ENCODE data around the gene TTC19. TPM values are rescaled to one million over a fixed set of nuclear protein-coding genes. Genes with fewer than 3 reads are reported as not detected.
A peak's percentile ranks its signal among the peaks of the same experiment; 100 is the strongest.

Gene TTC19
- polyA plus RNA-seq, 1 donor (not counting 4 experiments of a cell fraction or from before 2014, with no cell fraction given): 14.3 TPM

GRCh38 chr17:15954222-15954621, 45.4 kb upstream of the TTC19 start:
- peak; percentile 98 for DNase-seq (ENCODE audit: low read depth, low spot score)
- no peaks in the 10 kb centered on the region for H3K9me3 ChIP-seq (ENCODE audit: control insufficient read depth, low read depth, low read length)
- FAIRE-seq: peak; percentile 91
- no peaks in the 10 kb centered on the region for H4K20me1 ChIP-seq (ENCODE audit: control insufficient read depth, extremely low read depth, insufficient read depth, low read length)
- dilution Hi-C loops (cut with MboI; ENCODE audit: extremely low pct_ligation_motif_present, low sequenced_read_pairs): no loop called here
- peaks cover 2 to 30% of the 10 kb centered on the region in 2 experiments for H3K36me3 ChIP-seq (ENCODE audit: control insufficient read depth in 2 of 2, extremely low read depth in 1 of 2, insufficient read depth in 2 of 2, low read length in 2 of 2)
- H3K27me3 ChIP-seq (ENCODE audit: control insufficient read depth, extremely low read depth, insufficient read depth, low read length): no peaks in the 10 kb centered on the region
- peaks cover 77% of the 10 kb centered on the region for H3K79me2 ChIP-seq (ENCODE audit: control insufficient read depth, insufficient read depth, low read length)
- no peaks in the 10 kb centered on the region for H3K9me1 ChIP-seq (ENCODE audit: control insufficient read depth, extremely low read depth, insufficient read depth, low read length)
- H3K27ac ChIP-seq (ENCODE audit: control insufficient read depth, insufficient read depth, low read length): peak overlapping the region; percentile 29
- peaks cover 65% of the 10 kb centered on the region for H3K4me1 ChIP-seq (ENCODE audit: control insufficient read depth, extremely low read depth, insufficient read depth, low read length)
- no peak overlapping the region for H3K9ac ChIP-seq (ENCODE audit: control insufficient read depth, extremely low read depth, insufficient read depth, low read length)
- no peak overlapping the region for H3K4me3 ChIP-seq (ENCODE audit: control insufficient read depth in 2 of 3, extremely low read depth in 1 of 3, insufficient read depth in 2 of 3, low read depth in 1 of 3, low read length in 3 of 3)
- H3K4me2 ChIP-seq (ENCODE audit: control insufficient read depth, extremely low read depth, insufficient read depth, low read depth, low read length): peak overlapping the region; percentile 38
- H2AFZ ChIP-seq (ENCODE audit: control insufficient read depth, low read length): no peak overlapping the region
- TF ChIP-seq EZH2 (IDR thresholded peaks at IDR 0.05; ENCODE audit: low read length): no peak
- peak in 1 of 3 experiments; percentile 20 for TF ChIP-seq CTCF (optimal IDR thresholded peaks at IDR 0.05 in 1 of 3, IDR thresholded peaks at IDR 0.05 in 1 of 3, conservative IDR thresholded peaks at IDR 0.05 in 1 of 3; ENCODE audit: extremely low read depth in 1 of 3, insufficient read depth in 2 of 3, low read length in 3 of 3)

- Histone ChIP-seq H3K9me1 (ENCODE audit: control insufficient read depth, extremely low read depth, insufficient read depth, low read length) (no peaks in the 10 kb centered on the region), H3K79me2 (ENCODE audit: control insufficient read depth, insufficient read depth, low read length) (peaks cover 66% of the 10 kb centered on the region), H2AFZ (ENCODE audit: control insufficient read depth, low read length) (no peak overlapping the region), H3K9me3 (ENCODE audit: control insufficient read depth, low read depth, low read length) (no peaks in the 10 kb centered on the region), H4K20me1 (ENCODE audit: control insufficient read depth, extremely low read depth, insufficient read depth, low read length) (no peaks in the 10 kb centered on the region), H3K36me3 (ENCODE audit: control insufficient read depth in 2 of 2, extremely low read depth in 1 of 2, insufficient read depth in 2 of 2, low read length in 2 of 2) (peaks cover under 1 to 18% of the 10 kb centered on the region in 2 experiments), H3K27me3 (ENCODE audit: control insufficient read depth, extremely low read depth, insufficient read depth, low read length) (no peaks in the 10 kb centered on the region), H3K9ac (ENCODE audit: control insufficient read depth, extremely low read depth, insufficient read depth, low read length) (no peak overlapping the region), H3K27ac (ENCODE audit: control insufficient read depth, insufficient read depth, low read length) (peak overlapping the region; percentile 67), H3K4me1 (ENCODE audit: control insufficient read depth, extremely low read depth, insufficient read depth, low read length) (peaks cover 73% of the 10 kb centered on the region), H3K4me3 (ENCODE audit: control insufficient read depth in 2 of 3, extremely low read depth in 1 of 3, insufficient read depth in 2 of 3, low read depth in 1 of 3, low read length in 3 of 3) (no peak overlapping the region), H3K4me2 (ENCODE audit: control insufficient read depth, extremely low read depth, insufficient read depth, low read depth, low read length) (no peak overlapping the region)
- dilution Hi-C loops (cut with MboI; ENCODE audit: extremely low pct_ligation_motif_present, low sequenced_read_pairs): no loop called here
- FAIRE-seq (no peak), DNase-seq (ENCODE audit: low read depth, low spot score) (no peak)
- TF ChIP-seq EZH2 (IDR thresholded peaks at IDR 0.05; ENCODE audit: low read length) (no peak), CTCF (optimal IDR thresholded peaks at IDR 0.05 in 1 of 3, IDR thresholded peaks at IDR 0.05 in 1 of 3, conservative IDR thresholded peaks at IDR 0.05 in 1 of 3; ENCODE audit: extremely low read depth in 1 of 3, insufficient read depth in 2 of 3, low read length in 3 of 3) (no peak)
Measured at GRCh38 chr17:15955793-15956541, 43.7 kb upstream of the TTC19 start.
